Endothelial cell of umbilical vein (primary cell): ENCODE data around the gene PIK3CB. TPM values are rescaled to one million over a fixed set of nuclear protein-coding genes. Genes with fewer than 3 reads are reported as not detected.

ENCODE experiments used
- BruUV-seq: library from RNA; stranded (reverse); fragments of 400-500 nt; replicated peaks from 2 replicates; lab custom pipeline; 2021; lab: Mats Ljungman, UMichigan
- CTCF ChIA-PET: fragments of 300-600, 350-600 bp; sonication (Branson Sonifier 250); formaldehyde crosslinking; loops from one replicate; lab custom pipeline; 2021; ENCODE audit warnings: antibody characterized with exemption, inconsistent platforms; lab: Charles Lee
- POLR2A ChIA-PET: fragments of 300-600, 350-600 bp; sonication (Branson Sonifier 250); formaldehyde crosslinking; loops from one replicate; lab custom pipeline; 2021; ENCODE audit warnings: antibody characterized with exemption, inconsistent platforms; lab: Charles Lee
- DNase-seq: peaks from one replicate; pipeline ENCODE4 v3.0.0-alpha.2; 2011; ENCODE audit warnings: low read depth, low spot score
- FAIRE-seq: peaks from 2 replicates; lab custom pipeline; 2011; peaks lifted over from hg19 to GRCh38; lab: Jason Lieb, UNC
- H2AFZ ChIP-seq: 2 replicates; pipeline ENCODE4 v1.6.0; 2012; ENCODE audit warnings: low read depth, low read length, control low read depth, inconsistent platforms
- H3K27ac ChIP-seq: 2 replicates; pipeline ENCODE4 v1.5.1; 2011; ENCODE audit warnings: low read depth, mild to moderate bottlenecking, control low read depth, low read length, moderate library complexity; ENCODE audit not compliant: insufficient read depth
- H3K27me3 ChIP-seq, 2 experiments: 2 replicates each; pipeline versions ENCODE4 v1.6.0 to v1.6.1; 2011; ENCODE audit warnings: low read length in 2 of 2, mixed read lengths in 1 of 2; ENCODE audit not compliant: control insufficient read depth in 2 of 2, insufficient read depth in 2 of 2
- H3K36me3 ChIP-seq, 2 experiments: 2 replicates in 1 of 2; 3 replicates in 1 of 2; pipeline ENCODE4 v1.5.1; 2011; ENCODE audit warnings: low read length in 2 of 2, mild to moderate bottlenecking in 1 of 2, moderate library complexity in 1 of 2; ENCODE audit not compliant: control insufficient read depth in 2 of 2, insufficient read depth in 2 of 2; ENCODE audit errors: extremely low read depth in 1 of 2
- H3K4me1 ChIP-seq: 3 replicates; pipeline ENCODE4 v1.5.1; 2011; ENCODE audit warnings: mild to moderate bottlenecking, low read length; ENCODE audit not compliant: control insufficient read depth, insufficient read depth; ENCODE audit errors: extremely low read depth
- H3K4me2 ChIP-seq: 2 replicates; pipeline ENCODE4 v1.6.1; 2011; ENCODE audit warnings: low read length, control low read depth, mixed read lengths; ENCODE audit not compliant: insufficient read depth
- H3K4me3 ChIP-seq, 3 experiments: fragments of 200-600 bp in 1 of 3; sonication (generic), shearing (Covaris generic) in 1 of 3; replicated peaks in 1 of 3; 2 replicates each; pipeline ENCODE4 v1.5.1; 2011 to 2016; ENCODE audit warnings: control low read depth in 3 of 3, low read length in 3 of 3, mild to moderate bottlenecking in 2 of 3, inconsistent platforms in 1 of 3, low read depth in 1 of 3, moderate library complexity in 1 of 3; ENCODE audit not compliant: insufficient read depth in 1 of 3
- H3K79me2 ChIP-seq: 2 replicates; pipeline ENCODE4 v1.6.0; 2012; ENCODE audit warnings: low read length, inconsistent platforms; ENCODE audit not compliant: control insufficient read depth, insufficient read depth
- H3K9ac ChIP-seq: replicated peaks from 2 replicates; pipeline ENCODE3; 2011; ENCODE audit warnings: low read length, control low read depth; ENCODE audit not compliant: insufficient read depth; ENCODE audit errors: extremely low read depth
- H3K9me1 ChIP-seq: replicated peaks from 3 replicates; pipeline ENCODE4 v1.6.0; 2011; ENCODE audit warnings: mild to moderate bottlenecking, low read length; ENCODE audit not compliant: control insufficient read depth, insufficient read depth; ENCODE audit errors: extremely low read depth
- H3K9me3 ChIP-seq: replicated peaks from 2 replicates; pipeline ENCODE4 v1.5.1; 2012; ENCODE audit warnings: low read length, inconsistent platforms; ENCODE audit not compliant: control insufficient read depth, insufficient read depth
- H4K20me1 ChIP-seq: replicated peaks from 2 replicates; pipeline ENCODE3; 2011; ENCODE audit warnings: mild to moderate bottlenecking, low read length; ENCODE audit not compliant: control insufficient read depth, insufficient read depth; ENCODE audit errors: extremely low read depth
- EZH2 ChIP-seq: IDR thresholded peaks from 2 replicates; pipeline ENCODE4 v1.6.1; 2012; ENCODE audit warnings: borderline replicate concordance, low read depth, mild to moderate bottlenecking, moderate library complexity, low read length, inconsistent platforms; ENCODE audit not compliant: severe bottlenecking
- FOS ChIP-seq: IDR thresholded peaks from 2 replicates; pipeline ENCODE4 v1.6.1; 2011; ENCODE audit warnings: mild to moderate bottlenecking, low read length, moderate library complexity, borderline replicate concordance; ENCODE audit not compliant: insufficient read depth
- GATA2 ChIP-seq: IDR thresholded peaks from 2 replicates; pipeline ENCODE4 v1.7.0; 2011; ENCODE audit warnings: low read depth, mild to moderate bottlenecking, moderate library complexity, mixed read lengths, low read length; ENCODE audit not compliant: insufficient read length, insufficient read depth
- JUN ChIP-seq: IDR thresholded peaks from 2 replicates; pipeline ENCODE4 v1.6.1; 2011; ENCODE audit warnings: borderline replicate concordance, low read depth; ENCODE audit not compliant: insufficient read length, insufficient read depth
- MYC ChIP-seq: IDR thresholded peaks from one replicate; pipeline ENCODE4 v1.6.1; 2011; ENCODE audit warnings: mild to moderate bottlenecking, low read depth, low read length
- POLR2A ChIP-seq: IDR thresholded peaks from 2 replicates; pipeline ENCODE4 v1.6.1; 2012; ENCODE audit warnings: low read depth, mild to moderate bottlenecking, control low read depth, low read length
- POLR2AphosphoS5 ChIP-seq: IDR thresholded peaks from 2 replicates; pipeline ENCODE4 v1.6.1; 2012; ENCODE audit warnings: low read depth, mild to moderate bottlenecking, control low read depth, low read length, moderate library complexity; ENCODE audit not compliant: insufficient read depth
- dilution Hi-C: fragments of 300-500 bp; cut with MboI; formaldehyde crosslinking; loops from one replicate; pipeline ENCODE4 v1.15.0; 2019; ENCODE audit warnings: low sequenced_read_pairs; ENCODE audit not compliant: extremely low pct_ligation_motif_present
- intact Hi-C: fragments of 100-400 bp; cut with micrococcal nuclease; formaldehyde crosslinking; loops from one replicate; pipeline ENCODE4 v1.10.0; 2022
- polyA plus RNA-seq, 4 experiments: library from polyadenylated mRNA; depleted of rRNA in 3 of 4; stranded (reverse) in 3 of 4; unstranded in 1 of 4; fragments of >200 nt; gene quantifications; 2 replicates each; pipeline versions ENCODE4 v1.2.1 to v1.2.3, GENCODE V29; 2011 to 2012; ENCODE audit warnings: missing spikeins in 1 of 4
- total RNA-seq: library from RNA; stranded (reverse); gene quantifications from 2 replicates; pipeline ENCODE4 v1.2.3, GENCODE V29; 2021
- TF ChIP-seq, protein P1 (sequence below): IDR thresholded peaks from 2 replicates; pipeline ENCODE4 v1.6.1; 2011; ENCODE audit not compliant: insufficient read depth, insufficient read length
- TF ChIP-seq, protein P2 (sequence below), 2 donors: IDR thresholded peaks; 1 replicate in 1 of 2; 2 replicates in 1 of 2; pipeline ENCODE4 v1.5.1; 2011; ENCODE audit warnings: low read length in 2 of 2, mild to moderate bottlenecking in 2 of 2, moderate library complexity in 2 of 2, control low read depth in 1 of 2, inconsistent platforms in 1 of 2, low read depth in 1 of 2; ENCODE audit not compliant: insufficient read depth in 1 of 2; ENCODE audit errors: extremely low read depth in 1 of 2

The PIK3CB gene
- total and polyA plus RNA-seq, 2 donors (not counting 3 experiments of a cell fraction or from before 2014, with no cell fraction given): 9.0 to 29.8 TPM

DNA sequence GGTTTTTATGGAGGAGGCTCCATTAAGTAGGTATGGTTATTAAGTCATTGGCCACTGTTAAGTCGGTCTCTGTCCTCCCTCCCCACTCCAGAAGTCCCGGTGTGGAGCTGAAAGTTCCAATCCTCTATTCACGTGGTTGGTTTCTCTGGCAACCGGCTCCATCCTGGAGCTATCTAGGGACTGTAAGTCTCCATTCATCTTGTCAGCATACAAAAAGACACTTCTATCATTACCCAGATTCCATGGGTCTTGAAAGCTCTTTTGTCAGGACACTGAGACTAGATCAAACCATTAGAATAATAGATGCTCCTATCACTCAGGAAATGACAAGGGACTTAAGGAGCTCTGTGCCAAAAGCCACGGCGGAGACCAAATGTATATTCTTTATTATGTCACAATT lies 110.3 kb downstream of the PIK3CB start:
- intact Hi-C loops: no loop called here
- Histone ChIP-seq H3K9ac (no peak overlapping the region), H3K4me2 (no peak overlapping the region), H3K4me3 (no peak overlapping the region), H3K27ac (no peak overlapping the region), H3K27me3 (no peaks in the 10 kb centered on the region), H3K9me1 (no peaks in the 10 kb centered on the region), H3K36me3 (no peaks in the 10 kb centered on the region), H3K9me3 (no peaks in the 10 kb centered on the region), H2AFZ (no peak overlapping the region), H3K79me2 (no peaks in the 10 kb centered on the region), H4K20me1 (no peaks in the 10 kb centered on the region), H3K4me1 (peaks cover 2% of the 10 kb centered on the region)
- ChIA-PET POLR2A (no interaction called here), CTCF (interaction anchor here (0.6 to 1.0 kb wide), 2 partner anchors 13 to 191 kb away, joined by 3 to 5 read pairs; no protein-coding TSS in a partner anchor)
- dilution Hi-C loops: no loop called here
- DNase-seq (no peak), FAIRE-seq (no peak)
- TF ChIP-seq POLR2A: no peak
- no peak for TF ChIP-seq EZH2
- no peak for TF ChIP-seq JUN
- TF ChIP-seq, protein P1, sequence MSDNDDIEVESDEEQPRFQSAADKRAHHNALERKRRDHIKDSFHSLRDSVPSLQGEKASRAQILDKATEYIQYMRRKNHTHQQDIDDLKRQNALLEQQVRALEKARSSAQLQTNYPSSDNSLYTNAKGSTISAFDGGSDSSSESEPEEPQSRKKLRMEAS: no peak
- no peak for TF ChIP-seq POLR2AphosphoS5
- TF ChIP-seq, protein P2, sequence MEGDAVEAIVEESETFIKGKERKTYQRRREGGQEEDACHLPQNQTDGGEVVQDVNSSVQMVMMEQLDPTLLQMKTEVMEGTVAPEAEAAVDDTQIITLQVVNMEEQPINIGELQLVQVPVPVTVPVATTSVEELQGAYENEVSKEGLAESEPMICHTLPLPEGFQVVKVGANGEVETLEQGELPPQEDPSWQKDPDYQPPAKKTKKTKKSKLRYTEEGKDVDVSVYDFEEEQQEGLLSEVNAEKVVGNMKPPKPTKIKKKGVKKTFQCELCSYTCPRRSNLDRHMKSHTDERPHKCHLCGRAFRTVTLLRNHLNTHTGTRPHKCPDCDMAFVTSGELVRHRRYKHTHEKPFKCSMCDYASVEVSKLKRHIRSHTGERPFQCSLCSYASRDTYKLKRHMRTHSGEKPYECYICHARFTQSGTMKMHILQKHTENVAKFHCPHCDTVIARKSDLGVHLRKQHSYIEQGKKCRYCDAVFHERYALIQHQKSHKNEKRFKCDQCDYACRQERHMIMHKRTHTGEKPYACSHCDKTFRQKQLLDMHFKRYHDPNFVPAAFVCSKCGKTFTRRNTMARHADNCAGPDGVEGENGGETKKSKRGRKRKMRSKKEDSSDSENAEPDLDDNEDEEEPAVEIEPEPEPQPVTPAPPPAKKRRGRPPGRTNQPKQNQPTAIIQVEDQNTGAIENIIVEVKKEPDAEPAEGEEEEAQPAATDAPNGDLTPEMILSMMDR (IDR thresholded peaks at IDR 0.05; ENCODE audit: extremely low read depth in 1 of 2, insufficient read depth in 1 of 2, low read depth in 1 of 2, low read length in 2 of 2): no peak
- no peak for TF ChIP-seq GATA2
- no peak for TF ChIP-seq FOS
- TF ChIP-seq MYC: no peak
- BruUV-seq: no TSS peak
